Endothelial cell of umbilical vein (primary cell): ENCODE measurements around the gene GRID2.

ENCODE experiments used
- EZH2 ChIP-seq: IDR thresholded peaks from 2 replicates; pipeline ENCODE4 v1.6.1; 2012; ENCODE audit warnings: borderline replicate concordance, low read depth, mild to moderate bottlenecking, moderate library complexity, low read length, inconsistent platforms; ENCODE audit not compliant: severe bottlenecking
- FOS ChIP-seq: IDR thresholded peaks from 2 replicates; pipeline ENCODE4 v1.6.1; 2011; ENCODE audit warnings: mild to moderate bottlenecking, low read length, moderate library complexity, borderline replicate concordance; ENCODE audit not compliant: insufficient read depth
- GATA2 ChIP-seq: IDR thresholded peaks from 2 replicates; pipeline ENCODE4 v1.7.0; 2011; ENCODE audit warnings: low read depth, mild to moderate bottlenecking, moderate library complexity, mixed read lengths, low read length; ENCODE audit not compliant: insufficient read length, insufficient read depth
- JUN ChIP-seq: IDR thresholded peaks from 2 replicates; pipeline ENCODE4 v1.6.1; 2011; ENCODE audit warnings: borderline replicate concordance, low read depth; ENCODE audit not compliant: insufficient read length, insufficient read depth
- MYC ChIP-seq: IDR thresholded peaks from one replicate; pipeline ENCODE4 v1.6.1; 2011; ENCODE audit warnings: mild to moderate bottlenecking, low read depth, low read length
- POLR2A ChIP-seq: IDR thresholded peaks from 2 replicates; pipeline ENCODE4 v1.6.1; 2012; ENCODE audit warnings: low read depth, mild to moderate bottlenecking, control low read depth, low read length
- POLR2AphosphoS5 ChIP-seq: IDR thresholded peaks from 2 replicates; pipeline ENCODE4 v1.6.1; 2012; ENCODE audit warnings: low read depth, mild to moderate bottlenecking, control low read depth, low read length, moderate library complexity; ENCODE audit not compliant: insufficient read depth
- TF ChIP-seq, protein P1 (sequence below), 2 donors: IDR thresholded peaks; 1 replicate in 1 of 2; 2 replicates in 1 of 2; pipeline ENCODE4 v1.5.1; 2011; ENCODE audit warnings: low read length in 2 of 2, mild to moderate bottlenecking in 2 of 2, moderate library complexity in 2 of 2, control low read depth in 1 of 2, inconsistent platforms in 1 of 2, low read depth in 1 of 2; ENCODE audit not compliant: insufficient read depth in 1 of 2; ENCODE audit errors: extremely low read depth in 1 of 2
- TF ChIP-seq, protein P2 (sequence below): IDR thresholded peaks from 2 replicates; pipeline ENCODE4 v1.6.1; 2011; ENCODE audit not compliant: insufficient read depth, insufficient read length

DNA sequence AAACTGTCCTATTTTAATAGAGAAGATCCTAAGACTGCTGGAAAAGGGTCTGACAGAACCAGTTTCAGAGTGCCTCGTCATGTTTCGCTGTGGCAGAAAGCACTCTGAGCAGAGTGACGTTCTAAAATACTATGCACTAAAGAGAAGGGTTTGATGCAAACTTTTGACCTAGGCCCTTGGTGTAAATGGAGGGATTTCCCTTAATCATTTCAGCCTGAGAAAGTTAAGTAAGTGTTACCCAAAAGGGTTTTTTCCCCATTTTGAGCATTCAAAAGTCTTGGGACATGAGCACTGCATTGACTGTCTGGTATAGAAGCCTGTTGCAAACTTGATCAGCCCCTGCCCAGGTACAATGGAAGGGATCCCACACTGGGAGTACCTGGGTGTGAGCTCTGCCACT, 1367.3 kb downstream of the GRID2 start:
- TF ChIP-seq MYC (no peak), EZH2 (no peak), GATA2 (no peak), POLR2A (no peak), POLR2AphosphoS5 (no peak), JUN (no peak), FOS (no peak)
- TF ChIP-seq, protein P1, sequence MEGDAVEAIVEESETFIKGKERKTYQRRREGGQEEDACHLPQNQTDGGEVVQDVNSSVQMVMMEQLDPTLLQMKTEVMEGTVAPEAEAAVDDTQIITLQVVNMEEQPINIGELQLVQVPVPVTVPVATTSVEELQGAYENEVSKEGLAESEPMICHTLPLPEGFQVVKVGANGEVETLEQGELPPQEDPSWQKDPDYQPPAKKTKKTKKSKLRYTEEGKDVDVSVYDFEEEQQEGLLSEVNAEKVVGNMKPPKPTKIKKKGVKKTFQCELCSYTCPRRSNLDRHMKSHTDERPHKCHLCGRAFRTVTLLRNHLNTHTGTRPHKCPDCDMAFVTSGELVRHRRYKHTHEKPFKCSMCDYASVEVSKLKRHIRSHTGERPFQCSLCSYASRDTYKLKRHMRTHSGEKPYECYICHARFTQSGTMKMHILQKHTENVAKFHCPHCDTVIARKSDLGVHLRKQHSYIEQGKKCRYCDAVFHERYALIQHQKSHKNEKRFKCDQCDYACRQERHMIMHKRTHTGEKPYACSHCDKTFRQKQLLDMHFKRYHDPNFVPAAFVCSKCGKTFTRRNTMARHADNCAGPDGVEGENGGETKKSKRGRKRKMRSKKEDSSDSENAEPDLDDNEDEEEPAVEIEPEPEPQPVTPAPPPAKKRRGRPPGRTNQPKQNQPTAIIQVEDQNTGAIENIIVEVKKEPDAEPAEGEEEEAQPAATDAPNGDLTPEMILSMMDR (IDR thresholded peaks at IDR 0.05; ENCODE audit: extremely low read depth in 1 of 2, insufficient read depth in 1 of 2, low read depth in 1 of 2, low read length in 2 of 2) = no peak
- TF ChIP-seq, protein P2, sequence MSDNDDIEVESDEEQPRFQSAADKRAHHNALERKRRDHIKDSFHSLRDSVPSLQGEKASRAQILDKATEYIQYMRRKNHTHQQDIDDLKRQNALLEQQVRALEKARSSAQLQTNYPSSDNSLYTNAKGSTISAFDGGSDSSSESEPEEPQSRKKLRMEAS = no peak
